Fibroblast of skin of abdomen (primary cell): ENCODE results near the gene SHISA7.
A peak's percentile ranks its signal among the peaks of the same experiment; 100 is the strongest.
"Not testable (repeated sequence)": the region's sequence is repeated elsewhere in the genome, so short reads cannot be mapped to it uniquely, and the experiment has no call there.

ENCODE experiments used
- DNase-seq: peaks from one replicate; pipeline ENCODE4 v3.0.0-alpha.2; 2013

SHISA7 gene

GRCh38 chr19:55418185-55418584 is 24.9 kb downstream of the SHISA7 start:
- peak; percentile 78 for DNase-seq

DNA sequence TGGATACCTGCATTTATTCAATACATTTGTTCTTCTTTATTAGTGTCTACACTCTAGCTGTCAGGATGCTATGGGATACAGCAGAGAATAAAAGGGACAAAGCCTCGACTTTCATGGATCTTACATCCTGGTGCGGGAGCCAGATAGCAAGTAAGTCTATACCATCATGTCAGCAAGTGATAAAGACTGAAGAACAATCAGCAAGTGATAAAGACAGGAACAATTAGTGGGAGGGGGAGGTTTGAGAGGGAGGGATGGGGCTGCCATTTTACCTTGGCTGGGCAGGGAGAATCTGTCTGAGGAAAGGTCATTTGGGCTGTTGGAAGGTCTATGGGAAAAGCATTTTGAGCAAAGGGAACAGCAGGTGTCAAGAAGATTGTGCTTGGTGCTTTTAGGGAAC is 32.9 kb downstream of the SHISA7 start:
- DNase-seq = no peak

GRCh38 chr19:55409179-55409578 is 33.9 kb downstream of the SHISA7 start:
- DNase-seq = not testable (repeated sequence)

DNA sequence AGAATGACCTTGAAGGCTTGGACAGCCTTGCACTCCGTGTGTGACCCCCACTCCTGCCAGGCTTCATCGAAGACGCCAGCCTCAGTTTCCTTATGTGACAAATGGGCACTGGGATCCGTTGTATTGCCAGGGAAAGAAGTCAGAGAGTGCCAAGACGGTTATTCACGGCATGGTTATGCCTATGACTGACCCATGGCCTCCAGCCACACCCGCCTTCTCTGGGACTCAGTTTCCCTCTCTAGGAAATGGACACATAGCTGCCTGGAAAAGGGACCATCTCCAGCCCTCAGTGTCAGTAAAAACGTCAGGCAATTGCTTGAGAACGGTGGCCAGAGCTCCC is 34.6 kb downstream of the SHISA7 start:
- no peak for DNase-seq

DNA sequence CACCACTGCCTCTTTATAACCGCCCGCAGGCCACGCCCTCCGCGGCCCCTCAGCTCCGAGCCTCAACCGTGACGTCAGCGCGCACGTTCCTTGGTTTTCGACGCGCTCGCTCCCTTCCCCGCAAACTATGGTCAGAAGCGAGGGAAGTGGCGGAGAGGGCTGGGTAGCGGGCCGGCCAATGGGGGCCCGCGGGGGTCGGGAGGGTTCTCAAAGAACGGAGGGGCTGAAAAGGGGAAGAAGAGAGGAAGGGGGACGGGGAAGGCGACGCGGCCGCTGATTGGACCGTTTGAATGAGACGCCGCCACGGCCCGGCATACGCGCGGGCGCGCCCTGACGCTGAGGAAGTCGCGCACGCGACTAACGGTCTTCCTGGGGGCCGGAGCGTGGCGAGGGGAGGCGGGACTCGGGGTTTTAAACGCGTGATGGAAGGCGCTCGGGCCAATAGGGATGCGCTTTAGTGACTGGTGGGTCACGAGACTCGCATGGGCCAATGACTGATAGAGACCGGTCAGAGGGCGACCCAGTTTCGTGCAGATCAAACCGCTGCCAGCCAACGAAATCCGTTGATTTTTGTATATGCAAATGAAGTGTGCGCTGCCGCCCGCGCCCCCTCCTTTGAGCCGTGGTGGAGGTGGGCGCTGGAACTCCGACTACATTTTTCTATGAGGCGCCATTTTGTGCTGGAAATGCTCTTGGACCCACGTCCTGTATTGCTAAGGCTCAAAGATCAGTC is 35.1 kb downstream of the SHISA7 start:
- peak; percentile 100 for DNase-seq

- not testable (repeated sequence) for DNase-seq
Observed at GRCh38 chr19:55407550-55407799, 35.6 kb downstream of the SHISA7 start, which contains the start of gene UBE2S. Gene UBE2S (minus strand): TSS chr19:55407788. CDS start chr19:55407589, 199 bp downstream.

DNA sequence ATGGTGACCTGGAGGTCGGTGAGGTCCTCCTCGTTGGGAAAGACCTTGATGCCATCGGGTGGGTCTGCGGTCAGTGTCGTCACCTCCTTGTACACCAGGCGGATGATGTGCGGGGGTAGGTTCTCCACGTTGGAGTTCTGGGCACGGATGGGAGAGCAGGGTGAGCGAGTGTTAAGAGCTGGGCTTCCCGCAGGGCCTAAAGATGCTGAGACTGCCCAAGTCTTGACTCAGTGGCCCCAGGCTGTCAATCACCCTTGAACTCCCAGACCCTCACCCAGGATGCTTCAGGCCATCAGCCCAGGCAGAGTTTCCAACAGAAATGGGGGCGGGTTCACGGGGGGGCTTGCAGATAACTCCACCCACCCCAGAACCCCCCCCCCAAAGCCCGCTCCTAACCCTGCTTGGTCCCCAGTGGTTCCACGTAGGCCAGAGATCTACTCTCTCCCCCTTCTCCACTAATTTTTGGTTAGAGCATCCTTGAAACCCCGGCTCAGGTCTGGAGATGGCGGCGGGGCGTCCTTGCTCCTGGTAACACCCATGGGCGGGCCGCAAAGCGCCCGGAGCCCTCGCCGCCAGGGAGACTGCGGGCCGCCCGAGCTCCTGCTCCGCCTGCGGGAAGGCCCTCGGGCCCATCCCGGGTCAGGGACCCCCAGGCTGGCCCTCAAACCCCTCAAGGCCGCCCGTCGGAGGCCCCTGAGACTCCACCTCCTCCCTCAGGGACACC is 36.1 kb downstream of the SHISA7 start:
- DNase-seq = peak; percentile 17

DNA sequence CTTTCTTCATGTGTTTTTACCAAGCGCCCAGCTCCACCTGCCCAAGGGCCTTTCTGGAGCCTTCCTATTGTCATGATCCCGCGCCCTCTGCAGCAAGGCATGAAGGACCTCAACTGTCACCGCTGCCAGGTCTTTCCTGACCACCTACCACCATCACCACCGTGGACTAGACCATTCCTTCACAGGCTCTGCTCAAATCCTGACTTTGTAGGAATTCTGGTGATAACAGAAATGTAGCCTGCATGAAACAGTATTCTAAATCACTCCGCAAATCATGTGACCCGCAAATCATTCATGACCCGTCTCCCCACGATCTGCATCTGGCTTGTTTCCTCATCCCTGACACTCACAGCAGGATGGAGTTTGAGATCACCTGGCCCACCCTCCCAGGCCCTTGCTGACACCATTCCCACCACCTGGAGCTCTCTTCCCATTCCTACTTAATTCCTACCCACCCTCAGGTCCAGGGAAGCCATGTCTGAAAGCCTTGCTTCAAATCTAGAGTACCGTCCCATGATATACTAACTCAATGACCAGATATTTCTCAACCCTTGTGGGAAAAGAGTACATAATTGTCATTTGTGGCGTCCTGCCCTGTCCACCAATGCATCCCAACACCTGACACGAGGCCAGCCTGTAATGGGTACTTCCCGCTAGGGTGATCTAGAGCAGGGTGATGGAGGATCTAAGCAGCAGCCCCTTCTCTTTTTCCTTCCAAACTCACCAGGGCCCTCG is 36.8 kb downstream of the SHISA7 start:
- no peak for DNase-seq

GRCh38 chr19:55405638-55406037 is 37.5 kb downstream of the SHISA7 start:
- DNase-seq = no peak

GRCh38 chr19:55402509-55402908 is 40.6 kb downstream of the SHISA7 start:
- DNase-seq = no peak

DNA sequence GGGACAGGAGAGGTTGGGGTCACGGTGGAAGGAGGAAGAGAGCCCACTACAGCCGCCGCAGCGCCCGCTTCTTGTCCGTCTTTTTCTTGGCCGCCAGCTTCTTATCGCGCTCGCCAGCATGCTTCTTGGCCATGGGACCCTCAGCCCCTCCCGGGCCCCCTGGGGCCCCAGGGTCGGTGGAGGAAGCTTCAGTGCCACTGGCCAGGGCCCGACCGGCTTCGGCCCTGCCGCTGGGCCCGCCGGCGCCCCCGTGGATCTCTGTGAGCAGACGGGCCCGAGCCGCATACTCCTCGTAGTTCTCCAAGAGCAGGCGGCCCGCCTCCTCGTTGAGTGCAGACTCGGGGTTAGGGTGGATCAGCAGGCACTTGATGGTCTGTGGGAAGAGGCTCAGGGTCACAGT is 41.7 kb downstream of the SHISA7 start:
- DNase-seq = not testable (repeated sequence)

DNA sequence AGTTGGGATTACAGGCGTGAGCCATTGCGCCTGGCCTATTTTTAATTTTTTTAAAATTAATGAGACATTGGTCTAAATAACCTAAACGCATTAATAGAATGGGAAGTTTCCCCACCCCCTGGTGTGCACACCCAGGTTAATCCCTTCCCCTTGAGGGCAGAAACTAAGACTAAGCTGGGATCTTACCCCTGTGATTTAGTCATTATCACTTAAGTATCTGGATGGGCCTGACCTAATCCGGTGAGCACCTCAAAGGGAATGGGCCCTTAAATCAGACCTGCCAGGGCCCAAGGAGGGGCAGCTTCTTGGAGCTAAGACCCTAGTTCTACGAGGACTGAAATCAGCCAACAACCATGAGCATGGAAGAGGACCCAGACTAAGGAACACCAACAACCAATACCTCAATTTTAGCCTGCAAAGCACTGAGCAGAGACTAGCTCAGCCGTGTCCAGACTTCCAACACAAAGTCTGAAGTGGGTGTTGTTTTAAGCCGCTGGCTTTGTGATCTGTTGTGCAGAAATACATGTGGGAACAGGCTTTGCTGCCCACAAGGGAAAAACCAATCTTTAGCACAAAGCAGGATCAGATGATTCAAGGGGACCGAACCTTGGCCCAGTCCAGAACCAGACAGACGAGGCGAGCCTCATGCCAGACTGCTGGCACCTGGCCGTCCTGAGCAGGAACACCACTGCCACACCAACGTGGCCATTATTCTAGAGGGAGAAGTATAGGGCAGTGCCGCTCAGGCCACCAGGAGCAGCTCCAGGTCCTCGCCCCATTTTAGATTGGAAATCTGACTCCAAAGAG is 42.6 kb downstream of the SHISA7 start:
- no peak for DNase-seq

- DNase-seq = no peak
Observed at GRCh38 chr19:55398200-55398925, 44.7 kb downstream of the SHISA7 start.

DNA sequence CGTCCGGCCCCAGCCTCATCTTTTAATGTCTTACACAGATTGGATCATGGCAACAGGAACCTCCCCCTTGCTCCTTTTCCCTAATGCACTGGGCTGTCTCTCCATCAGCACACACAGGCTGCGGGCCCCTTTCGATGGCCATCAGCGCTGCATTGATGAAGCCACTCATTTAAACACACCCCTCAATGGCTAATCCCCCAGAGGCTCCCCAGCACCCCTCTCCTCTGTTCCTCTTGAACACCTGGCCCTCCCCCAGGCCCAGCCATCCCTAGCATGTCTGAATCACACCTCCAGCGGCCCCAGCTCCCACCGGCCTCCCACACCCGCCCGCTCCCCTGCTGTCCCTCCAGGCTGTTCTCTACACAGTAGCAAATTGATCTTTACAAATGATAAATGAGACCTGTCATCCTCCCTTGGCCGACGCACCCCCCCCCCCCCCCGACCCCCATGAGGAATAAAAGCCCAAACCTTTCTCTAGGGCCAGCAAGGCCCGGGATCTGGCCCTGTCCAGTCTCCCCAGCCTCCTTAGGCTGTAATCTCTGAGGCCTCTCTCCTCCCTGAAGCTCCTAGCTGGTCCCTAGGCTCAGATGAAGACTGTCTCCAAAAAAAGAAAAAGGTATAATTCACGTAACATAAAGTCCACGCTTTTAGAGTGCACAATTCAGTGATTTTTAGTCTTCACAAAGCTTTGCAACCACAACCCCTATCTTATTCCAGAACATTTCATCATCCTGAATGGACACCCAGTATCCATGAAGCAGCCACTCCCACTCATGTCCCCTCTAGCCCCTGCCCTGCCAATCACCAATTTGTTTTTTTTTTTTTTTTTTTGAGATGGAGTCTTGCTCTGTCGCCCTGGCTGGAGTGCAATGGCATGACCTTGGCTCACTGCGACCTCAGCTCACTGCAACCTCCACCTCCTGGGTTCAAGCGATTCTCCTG is 50.0 kb downstream of the SHISA7 start:
- no peak for DNase-seq

DNA sequence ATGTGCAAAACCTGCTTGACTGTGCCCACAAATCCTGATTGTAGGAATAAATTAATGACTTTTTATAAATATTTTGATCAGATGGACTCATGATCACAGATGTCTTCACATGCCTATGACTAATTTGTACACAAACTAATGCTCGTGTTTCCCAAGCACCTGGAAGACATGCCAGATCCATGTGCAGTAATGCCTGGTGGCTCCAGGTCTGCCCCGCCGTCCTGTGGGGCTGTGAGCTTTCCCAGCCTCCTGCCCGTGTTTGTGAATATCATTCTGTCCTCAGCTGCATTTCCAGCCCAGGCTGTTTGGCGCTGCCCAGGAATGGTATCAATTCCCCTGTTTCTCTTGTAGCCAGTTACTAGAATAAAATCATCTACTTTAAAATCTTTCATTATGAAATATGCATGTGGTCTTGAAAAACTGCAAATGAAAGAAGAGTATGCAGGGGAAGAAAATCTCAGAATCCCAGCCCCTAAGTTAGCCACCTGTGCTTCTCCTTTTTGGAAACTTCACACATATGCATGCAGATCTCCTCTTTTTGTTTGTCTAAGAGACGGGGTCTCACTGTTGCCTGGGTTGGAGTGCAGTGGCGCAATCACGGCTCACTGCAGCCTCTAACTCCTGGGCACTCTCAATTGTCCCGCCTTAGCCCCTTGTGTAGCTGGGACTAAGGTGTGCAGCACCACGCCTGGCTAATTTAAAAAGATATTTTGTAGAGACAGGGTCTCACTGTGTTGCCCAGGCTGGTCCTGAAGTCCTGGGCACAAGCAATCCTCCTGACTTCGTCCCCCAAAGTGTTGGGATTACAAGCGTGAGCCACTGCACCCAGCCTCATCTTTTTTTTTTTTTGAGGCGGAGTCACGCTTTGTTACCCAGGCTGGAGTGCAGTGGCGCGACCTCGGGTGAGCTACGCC is 51.1 kb downstream of the SHISA7 start:
- no peak for DNase-seq

GRCh38 chr19:55391191-55391670 is 51.9 kb downstream of the SHISA7 start:
- DNase-seq = no peak

GRCh38 chr19:55390461-55390880 is 52.6 kb downstream of the SHISA7 start:
- DNase-seq = no peak

- no peak for DNase-seq
Observed at GRCh38 chr19:55389386-55390317, 53.4 kb downstream of the SHISA7 start.
